A673 (cell line): ENCODE results near the gene DENND11. TPM values are rescaled to one million over a fixed set of nuclear protein-coding genes. Genes with fewer than 3 reads are reported as not detected.

Experiments
- BruUV-seq: library from RNA; stranded (reverse); fragments of 400-500 nt; replicated peaks from 2 replicates; lab custom pipeline; 2021; lab: Mats Ljungman, UMichigan
- CTCF ChIA-PET: fragments of 300-600 bp; sonication (Branson Sonifier 250); formaldehyde crosslinking; loops from one replicate; lab custom pipeline; 2022; ENCODE audit warnings: antibody characterized with exemption; lab: Charles Lee
- POLR2A ChIA-PET: fragments of 300-600 bp; sonication (Branson Sonifier 250); formaldehyde crosslinking; loops from one replicate; lab custom pipeline; 2022; ENCODE audit warnings: antibody characterized with exemption; ENCODE audit not compliant: low non-redundant PET; lab: Charles Lee
- DNase-seq: peaks from one replicate; pipeline ENCODE4 v3.0.0-alpha.2; 2015; ENCODE audit warnings: low spot score
- H3K27ac ChIP-seq: fragments of 200-600 bp; sonication (generic); 2 replicates; pipeline ENCODE4 v1.5.1; 2016; ENCODE audit warnings: mixed run types, low read depth, mild to moderate bottlenecking, mixed read lengths, antibody characterized with exemption, low read length; ENCODE audit not compliant: poor library complexity, severe bottlenecking
- H3K27me3 ChIP-seq: fragments of 200-600 bp; sonication (generic); replicated peaks from 2 replicates; pipeline ENCODE4 v1.6.1; 2017; ENCODE audit warnings: mixed run types, low read depth, mild to moderate bottlenecking, mixed read lengths, antibody characterized with exemption, low read length; ENCODE audit not compliant: insufficient read depth, poor library complexity
- H3K36me3 ChIP-seq: fragments of 200-600 bp; sonication (generic); 2 replicates; pipeline ENCODE4 v1.6.1; 2016; ENCODE audit warnings: mixed run types, mild to moderate bottlenecking, mixed read lengths, antibody characterized with exemption, low read length; ENCODE audit not compliant: insufficient read depth, poor library complexity, severe bottlenecking
- H3K4me1 ChIP-seq: fragments of 200-600 bp; sonication (generic); 2 replicates; pipeline ENCODE4 v1.6.1; 2017; ENCODE audit warnings: mixed run types, mild to moderate bottlenecking, mixed read lengths, antibody characterized with exemption, low read length; ENCODE audit not compliant: insufficient read depth, poor library complexity, severe bottlenecking
- H3K4me3 ChIP-seq: fragments of 200-600 bp; sonication (generic); 2 replicates; pipeline ENCODE4 v1.5.1; 2016; ENCODE audit warnings: low read depth, mixed run types, mild to moderate bottlenecking, mixed read lengths, low read length; ENCODE audit not compliant: poor library complexity, severe bottlenecking
- H3K9me3 ChIP-seq: fragments of 200-600 bp; sonication (generic); 2 replicates; pipeline ENCODE4 v1.6.1; 2016; ENCODE audit warnings: mixed run types, low read depth, mild to moderate bottlenecking, mixed read lengths, antibody characterized with exemption, low read length; ENCODE audit not compliant: poor library complexity, severe bottlenecking
- CTCF ChIP-seq: fragments of 300-800, 200-600 bp; sonication (generic); conservative IDR thresholded peaks from 2 replicates; pipeline ENCODE4 v1.5.1; 2017; ENCODE audit warnings: low read depth, mild to moderate bottlenecking, antibody characterized with exemption, low read length, moderate library complexity, mixed read lengths
- EZH2 ChIP-seq: fragments of 200-600 bp; sonication (generic); IDR thresholded peaks from 2 replicates; pipeline ENCODE4 v1.6.1; 2017; ENCODE audit warnings: borderline replicate concordance, low read depth, mild to moderate bottlenecking, mixed read lengths, antibody characterized with exemption, low read length; ENCODE audit not compliant: poor library complexity, severe bottlenecking
- intact Hi-C: fragments of 100-400 bp; cut with micrococcal nuclease; formaldehyde crosslinking; loops from one replicate; pipeline ENCODE4 v1.10.0; 2022; ENCODE audit not compliant: unreplicated experiment
- total RNA-seq: library from RNA; stranded (reverse); gene quantifications from 2 replicates; pipeline ENCODE4 v1.2.3, GENCODE V29; 2021

The DENND11 gene
- total RNA-seq, 1 experiment from 2014 or later: 11.9 TPM

- Histone ChIP-seq H3K27me3 (no peaks in the 10 kb centered on the region), H3K4me1 (peaks cover 2% of the 10 kb centered on the region), H3K27ac (no peak overlapping the region), H3K4me3 (no peak overlapping the region), H3K9me3 (no peaks in the 10 kb centered on the region), H3K36me3 (no peaks in the 10 kb centered on the region)
- intact Hi-C loops: no loop called here
- DNase-seq: no peak
- BruUV-seq: no TSS peak
- TF ChIP-seq CTCF (no peak), EZH2 (no peak)
- CTCF ChIA-PET: no interaction called here
- POLR2A ChIA-PET: no interaction called here
These were observed 4.6 kb downstream of the DENND11 start for GRCh38 chr7:141697211-141697871.

GRCh38 chr7:141696348-141696747 lies 5.6 kb downstream of the DENND11 start:
- ChIA-PET CTCF (no interaction called here), POLR2A (no interaction called here)
- intact Hi-C loops: no loop called here
- Histone ChIP-seq H3K27ac (no peak overlapping the region), H3K36me3 (no peaks in the 10 kb centered on the region), H3K4me1 (no peaks in the 10 kb centered on the region), H3K27me3 (no peaks in the 10 kb centered on the region), H3K4me3 (no peak overlapping the region), H3K9me3 (no peaks in the 10 kb centered on the region)
- TF ChIP-seq EZH2: no peak
- TF ChIP-seq CTCF: no peak
- no peak for DNase-seq
- no TSS peak for BruUV-seq

GRCh38 chr7:141695803-141696289 lies 6.1 kb downstream of the DENND11 start:
- intact Hi-C loops: no loop called here
- DNase-seq: no peak
- POLR2A ChIA-PET: interaction anchor here (0.5 kb wide), 1 partner anchor 1187 kb away, joined by 6 read pairs; no protein-coding TSS in a partner anchor
- TF ChIP-seq CTCF (no peak), EZH2 (no peak)
- no TSS peak for BruUV-seq
- CTCF ChIA-PET: no interaction called here
- Histone ChIP-seq H3K9me3 (no peaks in the 10 kb centered on the region), H3K36me3 (no peaks in the 10 kb centered on the region), H3K27me3 (no peaks in the 10 kb centered on the region), H3K27ac (no peak overlapping the region), H3K4me3 (no peak overlapping the region), H3K4me1 (no peaks in the 10 kb centered on the region)
